Measurements from ENCODE around the gene NFE2L1. TPM values are rescaled to one million over a fixed set of nuclear protein-coding genes. Genes with fewer than 3 reads are reported as not detected.

Gene NFE2L1
- total and polyA plus RNA-seq, 2 experiments from 2014 or later = 42.4 to 86.4 TPM

DNA sequence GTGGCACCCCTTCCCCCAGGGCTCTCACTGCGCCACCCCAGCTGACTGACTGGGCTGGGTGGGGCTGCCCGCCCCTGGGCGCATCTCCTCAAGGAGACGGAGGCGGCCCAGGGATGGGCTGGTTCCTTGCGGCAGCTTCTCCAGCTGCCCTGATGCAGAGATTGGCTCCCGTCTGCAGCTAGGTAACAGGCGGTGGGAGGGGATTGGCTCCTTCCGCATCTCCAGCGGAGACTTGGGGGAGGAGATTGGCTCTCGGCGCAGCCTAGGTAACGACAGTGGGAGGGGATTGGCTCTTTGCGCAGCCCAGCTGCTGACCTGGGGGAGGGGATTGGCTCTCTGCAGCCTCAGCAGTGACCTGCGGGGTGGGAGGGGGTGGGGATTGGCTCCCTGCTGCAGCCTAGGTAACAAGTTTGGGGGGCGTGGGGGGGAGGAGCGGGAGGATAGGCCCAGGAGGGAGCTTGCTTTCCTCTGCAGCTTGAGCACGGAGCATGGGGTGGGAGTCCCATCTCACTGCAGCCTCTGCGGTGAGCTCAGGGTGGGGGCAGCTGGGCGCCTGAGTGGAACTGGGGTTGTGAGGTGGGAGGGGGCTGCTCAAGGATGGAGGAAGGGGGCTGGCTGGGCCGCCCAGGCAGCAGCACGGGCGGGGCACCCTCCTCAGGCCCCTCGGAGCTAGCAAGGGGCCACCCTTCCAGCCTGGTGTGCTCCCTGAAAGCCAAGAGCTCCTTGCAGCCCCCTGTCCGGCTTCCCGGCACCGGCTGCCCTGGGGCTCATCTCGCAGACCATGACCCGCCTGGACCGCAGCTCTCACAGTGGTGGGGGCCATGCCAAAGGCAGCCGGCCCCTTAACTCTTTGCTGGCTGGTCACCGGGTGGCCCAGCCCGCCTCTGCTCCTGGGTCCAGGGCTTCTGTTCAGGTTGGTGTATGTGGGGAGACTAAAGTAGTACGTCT, 6.4 kb downstream of the NFE2L1 start:
- Histone ChIP-seq H3K79me2 (peaks cover 68% of the 10 kb centered on the region), H3K4me3 (no peak overlapping the region)

DNA sequence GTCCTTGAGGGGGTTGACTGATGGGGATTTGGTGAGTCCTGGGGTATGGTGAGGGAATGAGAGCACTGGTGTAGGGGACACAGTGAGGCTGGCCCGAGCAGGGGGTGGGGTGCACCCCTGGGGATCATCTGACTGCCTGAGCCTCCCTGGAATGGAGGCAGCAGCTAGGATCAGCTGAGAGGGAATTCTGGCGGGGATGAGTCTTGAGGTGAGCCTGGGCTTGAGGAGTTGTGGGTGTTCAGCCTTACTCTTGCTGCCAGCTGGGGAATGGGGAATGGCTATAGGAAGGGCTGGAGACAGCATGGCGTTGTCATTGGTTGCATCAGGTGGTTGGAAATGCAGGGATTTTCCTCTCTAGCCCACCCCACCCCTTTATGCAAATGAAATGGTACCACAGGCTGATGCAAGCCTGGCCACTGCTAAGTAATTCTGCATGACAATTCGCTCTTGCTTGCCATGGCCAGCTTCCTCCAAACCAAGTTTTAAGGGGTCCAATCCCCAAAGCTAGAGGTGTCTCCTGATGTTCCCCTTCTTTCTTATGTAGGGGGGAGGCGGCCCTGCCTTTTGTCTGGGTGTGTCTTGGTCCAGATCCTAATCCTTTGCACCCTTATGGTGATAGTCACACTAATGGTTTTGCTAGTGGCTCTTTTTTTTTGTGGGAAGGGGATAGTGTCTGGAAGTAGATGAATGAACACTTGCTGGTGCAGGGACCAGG, 7.5 kb downstream of the NFE2L1 start:
- DNase-seq (ENCODE audit: low spot score) = peak; percentile 48
- H3K4me2 ChIP-seq = peak overlapping the region; percentile 80
- no peak overlapping the region for H3K4me3 ChIP-seq
- WGBS (ENCODE audit: low lambda C conversion rate, missing lambda C conversion rate) = 88% methylated on average over 5 of the region's 5 CpGs
- TF ChIP-seq EZH2 (IDR thresholded peaks at IDR 0.05; ENCODE audit: borderline replicate concordance) (no peak), EZH2phosphoT487 (IDR thresholded peaks at IDR 0.05; ENCODE audit: low read depth, severe bottlenecking, unreplicated experiment) (no peak)
- TF ChIP-seq, protein P1, sequence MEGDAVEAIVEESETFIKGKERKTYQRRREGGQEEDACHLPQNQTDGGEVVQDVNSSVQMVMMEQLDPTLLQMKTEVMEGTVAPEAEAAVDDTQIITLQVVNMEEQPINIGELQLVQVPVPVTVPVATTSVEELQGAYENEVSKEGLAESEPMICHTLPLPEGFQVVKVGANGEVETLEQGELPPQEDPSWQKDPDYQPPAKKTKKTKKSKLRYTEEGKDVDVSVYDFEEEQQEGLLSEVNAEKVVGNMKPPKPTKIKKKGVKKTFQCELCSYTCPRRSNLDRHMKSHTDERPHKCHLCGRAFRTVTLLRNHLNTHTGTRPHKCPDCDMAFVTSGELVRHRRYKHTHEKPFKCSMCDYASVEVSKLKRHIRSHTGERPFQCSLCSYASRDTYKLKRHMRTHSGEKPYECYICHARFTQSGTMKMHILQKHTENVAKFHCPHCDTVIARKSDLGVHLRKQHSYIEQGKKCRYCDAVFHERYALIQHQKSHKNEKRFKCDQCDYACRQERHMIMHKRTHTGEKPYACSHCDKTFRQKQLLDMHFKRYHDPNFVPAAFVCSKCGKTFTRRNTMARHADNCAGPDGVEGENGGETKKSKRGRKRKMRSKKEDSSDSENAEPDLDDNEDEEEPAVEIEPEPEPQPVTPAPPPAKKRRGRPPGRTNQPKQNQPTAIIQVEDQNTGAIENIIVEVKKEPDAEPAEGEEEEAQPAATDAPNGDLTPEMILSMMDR (IDR thresholded peaks at IDR 0.05; ENCODE audit: poor library complexity) = no peak
- no peaks in the 10 kb centered on the region for H3K36me3 ChIP-seq (replicated peaks; ENCODE audit: insufficient read depth, low read depth)
- no peaks in the 10 kb centered on the region for H3K9me3 ChIP-seq (ENCODE audit: low read depth)
- H2AFZ ChIP-seq = no peak overlapping the region
- peaks cover 62% of the 10 kb centered on the region for H3K79me2 ChIP-seq
- H3K9me2 ChIP-seq (replicated peaks; ENCODE audit: insufficient read depth) = no peaks in the 10 kb centered on the region
- no peaks in the 10 kb centered on the region for H3K27me3 ChIP-seq
- peak overlapping the region; percentile 48 for H3K27ac ChIP-seq
- peaks cover 45% of the 10 kb centered on the region for H4K20me1 ChIP-seq (ENCODE audit: insufficient read depth, poor library complexity, severe bottlenecking)
- peaks cover 46% of the 10 kb centered on the region for H3K4me1 ChIP-seq (ENCODE audit: insufficient read depth)

More for the DNA sequence above, 6.4 kb downstream of the NFE2L1 start:
- H3K9me2 ChIP-seq (replicated peaks; ENCODE audit: insufficient read depth) = no peaks in the 10 kb centered on the region
- H2AFZ ChIP-seq = no peak overlapping the region
- 39% methylated on average over 27 of the region's 34 CpGs for WGBS (ENCODE audit: low lambda C conversion rate, missing lambda C conversion rate)
- H3K36me3 ChIP-seq (replicated peaks; ENCODE audit: insufficient read depth, low read depth) = no peaks in the 10 kb centered on the region
- H3K27ac ChIP-seq = peak overlapping the region; percentile 87
- H3K27me3 ChIP-seq = no peaks in the 10 kb centered on the region
- H4K20me1 ChIP-seq (ENCODE audit: insufficient read depth, poor library complexity, severe bottlenecking) = peaks cover 49% of the 10 kb centered on the region
- DNase-seq (ENCODE audit: low spot score) = peak; percentile 89
- H3K4me2 ChIP-seq = peak overlapping the region; percentile 80
- TF ChIP-seq EZH2phosphoT487 (IDR thresholded peaks at IDR 0.05; ENCODE audit: low read depth, severe bottlenecking, unreplicated experiment) = no peak
- TF ChIP-seq, protein P1 (IDR thresholded peaks at IDR 0.05; ENCODE audit: poor library complexity) = no peak
- TF ChIP-seq EZH2 (IDR thresholded peaks at IDR 0.05; ENCODE audit: borderline replicate concordance) = no peak
- H3K9me3 ChIP-seq (ENCODE audit: low read depth) = no peaks in the 10 kb centered on the region
- peaks cover 57% of the 10 kb centered on the region for H3K4me1 ChIP-seq (ENCODE audit: insufficient read depth)

DNA sequence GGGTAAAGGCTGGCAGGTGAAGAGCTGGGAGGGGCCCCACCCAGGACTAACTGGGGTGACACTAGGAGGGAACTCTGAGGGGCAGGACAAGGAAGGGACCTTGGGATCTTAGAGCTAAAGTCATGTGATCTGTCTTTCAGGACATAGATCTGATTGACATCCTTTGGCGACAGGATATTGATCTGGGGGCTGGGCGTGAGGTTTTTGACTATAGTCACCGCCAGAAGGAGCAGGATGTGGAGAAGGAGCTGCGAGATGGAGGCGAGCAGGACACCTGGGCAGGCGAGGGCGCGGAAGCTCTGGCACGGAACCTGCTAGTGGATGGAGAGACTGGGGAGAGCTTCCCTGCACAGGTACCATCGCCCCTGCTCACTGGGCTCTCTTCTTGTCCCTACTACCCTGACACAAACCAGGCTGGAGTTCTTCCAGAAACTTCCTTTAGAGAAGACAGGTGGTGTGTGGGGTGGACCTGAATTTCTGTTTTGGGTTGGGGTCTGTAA, 8.1 kb downstream of the NFE2L1 start:
- Histone ChIP-seq H3K9me2 (replicated peaks; ENCODE audit: insufficient read depth) (no peaks in the 10 kb centered on the region), H3K79me2 (peaks cover 57% of the 10 kb centered on the region), H3K4me1 (ENCODE audit: insufficient read depth) (peaks cover 40% of the 10 kb centered on the region), H3K4me3 (no peak overlapping the region), H3K4me2 (peak overlapping the region; percentile 80), H3K27me3 (no peaks in the 10 kb centered on the region), H3K36me3 (replicated peaks; ENCODE audit: insufficient read depth, low read depth) (no peaks in the 10 kb centered on the region), H3K27ac (peak overlapping the region; percentile 48), H2AFZ (no peak overlapping the region), H4K20me1 (ENCODE audit: insufficient read depth, poor library complexity, severe bottlenecking) (peaks cover 43% of the 10 kb centered on the region), H3K9me3 (ENCODE audit: low read depth) (no peaks in the 10 kb centered on the region)
- WGBS (ENCODE audit: low lambda C conversion rate, missing lambda C conversion rate) = 99% methylated on average over 10 of the region's 10 CpGs
- TF ChIP-seq, protein P1 (IDR thresholded peaks at IDR 0.05; ENCODE audit: poor library complexity) = no peak
- no peak for TF ChIP-seq EZH2phosphoT487 (IDR thresholded peaks at IDR 0.05; ENCODE audit: low read depth, severe bottlenecking, unreplicated experiment)
- no peak for TF ChIP-seq EZH2 (IDR thresholded peaks at IDR 0.05; ENCODE audit: borderline replicate concordance)
- no peak for DNase-seq (ENCODE audit: low spot score)

Measured in hepatocyte (in vitro differentiated cells).